A549 (cell line): ENCODE data around the gene OR4D9. TPM values are rescaled to one million over a fixed set of nuclear protein-coding genes. Genes with fewer than 3 reads are reported as not detected.

Source experiments
- ATAC-seq, 2 experiments: fragments of 200-7000 bp in 1 of 2; fragments of >200 bp in 1 of 2; cut with Nextera tagmentation in 1 of 2; cut with Tn5 transposase in 1 of 2; 3 replicates each; pipeline versions ENCODE4 v1.8.0 to v1.9.1; 2018 to 2020; ENCODE audit warnings: mild to moderate bottlenecking in 1 of 2, moderate library complexity in 1 of 2
- CTCF ChIA-PET: fragments of 300-600 bp; sonication (Branson Sonifier 250); formaldehyde crosslinking; extraction: SDS; loops from one replicate; lab custom pipeline; 2021; ENCODE audit warnings: antibody characterized with exemption, inconsistent platforms; lab: Yijun Ruan, JAX
- POLR2A ChIA-PET: fragments of 350-600 bp; formaldehyde crosslinking; extraction: SDS; loops from one replicate; lab custom pipeline; 2021; ENCODE audit warnings: antibody characterized with exemption, inconsistent platforms; lab: Yijun Ruan, JAX
- DNase-seq, 2 experiments: peaks; one replicate each; pipeline versions ENCODE4 v3.0.0 to v3.0.0-alpha.2; 2011 to 2016; ENCODE audit warnings: low read depth in 1 of 2, low spot score in 1 of 2
- FAIRE-seq: peaks from 2 replicates; lab custom pipeline; 2011; peaks lifted over from hg19 to GRCh38; lab: Jason Lieb, UNC
- H3K27ac ChIP-seq, 2 experiments: fragments of >200 bp; sonication (Bioruptor Twin); formaldehyde crosslinking; 3 replicates each; pipeline ENCODE4 v1.5.1; 2016 to 2017
- H3K4me1 ChIP-seq: fragments of >200 bp; sonication (Bioruptor Twin); formaldehyde crosslinking; 3 replicates; pipeline ENCODE4 v1.6.1; 2016
- H3K4me2 ChIP-seq: fragments of >200 bp; sonication (Bioruptor Twin); formaldehyde crosslinking; 3 replicates; pipeline ENCODE4 v1.6.1; 2016
- H3K4me3 ChIP-seq: fragments of >200 bp; sonication (Bioruptor Twin); formaldehyde crosslinking; 3 replicates; pipeline ENCODE4 v1.5.1; 2016
- H3K9me3 ChIP-seq: fragments of >200 bp; sonication (Bioruptor Twin); formaldehyde crosslinking; 3 replicates; pipeline ENCODE4 v1.6.1; 2016
- BHLHE40 ChIP-seq: IDR thresholded peaks from 2 replicates; pipeline ENCODE4 v1.6.1; 2012; ENCODE audit warnings: low read depth, low read length, inconsistent platforms
- CTCF ChIP-seq: fragments of >200 bp; sonication (Bioruptor Twin); formaldehyde crosslinking; IDR thresholded peaks from 3 replicates; pipeline ENCODE4 v1.5.1; 2016
- EHF ChIP-seq: fragments of 250-450 bp; sonication (Bioruptor Pico); IDR thresholded peaks from 2 replicates; pipeline ENCODE4 v1.5.0; 2020; ENCODE audit warnings: mild to moderate bottlenecking
- ELK1 ChIP-seq: fragments of 150-350 bp; IDR thresholded peaks from 2 replicates; pipeline ENCODE4 v1.6.1; 2014; ENCODE audit warnings: low read depth, mild to moderate bottlenecking, low read length
- ESRRA ChIP-seq: fragments of 150-350 bp; IDR thresholded peaks from 2 replicates; pipeline ENCODE4 v1.6.1; 2014; ENCODE audit warnings: mild to moderate bottlenecking, low read length, borderline replicate concordance
- FOSB ChIP-seq: fragments of 250-450 bp; sonication (Bioruptor Pico); IDR thresholded peaks from 2 replicates; pipeline ENCODE4 v1.5.0; 2020; ENCODE audit warnings: mild to moderate bottlenecking, moderate library complexity
- FOXS1 ChIP-seq: fragments of 250-450 bp; sonication (Bioruptor Pico); IDR thresholded peaks from 2 replicates; pipeline ENCODE4 v1.5.0; 2020; ENCODE audit warnings: mild to moderate bottlenecking, moderate library complexity
- GATA3 ChIP-seq: IDR thresholded peaks from 2 replicates; pipeline ENCODE4 v1.6.1; 2012; ENCODE audit warnings: borderline replicate concordance
- HES2 ChIP-seq: fragments of >200 bp; sonication (Bioruptor Twin); formaldehyde crosslinking; IDR thresholded peaks from 2 replicates; pipeline ENCODE4 v1.6.1; 2016
- HEYL ChIP-seq: fragments of 250-450 bp; sonication (Bioruptor Pico); IDR thresholded peaks from 2 replicates; pipeline ENCODE4 v1.8.0; 2021; ENCODE audit warnings: mild to moderate bottlenecking, moderate library complexity
- HMGXB4 ChIP-seq: fragments of 250-450 bp; sonication (Bioruptor Pico); IDR thresholded peaks from 2 replicates; pipeline ENCODE4 v1.5.0; 2021; ENCODE audit warnings: mild to moderate bottlenecking, moderate library complexity, borderline replicate concordance
- HOXB5 ChIP-seq: fragments of 250-450 bp; sonication (Bioruptor Pico); IDR thresholded peaks from 2 replicates; pipeline ENCODE4 v1.5.0; 2020; ENCODE audit warnings: mild to moderate bottlenecking, moderate library complexity
- MAX ChIP-seq: IDR thresholded peaks from 2 replicates; pipeline ENCODE4 v1.6.1; 2012
- NR3C1 ChIP-seq: fragments of >200 bp; sonication (Bioruptor Twin); formaldehyde crosslinking; IDR thresholded peaks from 3 replicates; pipeline ENCODE4 v1.6.1; 2017
- RAD21 ChIP-seq, 2 experiments: fragments of >200 bp in 1 of 2; sonication (Bioruptor Twin) in 1 of 2; formaldehyde crosslinking in 1 of 2; IDR thresholded peaks in 1 of 2; conservative IDR thresholded peaks in 1 of 2; 2 replicates in 1 of 2; 3 replicates in 1 of 2; pipeline ENCODE4 v1.6.1; 2012 to 2018; ENCODE audit warnings: inconsistent platforms in 1 of 2
- RCOR1 ChIP-seq: fragments of 150-350 bp; IDR thresholded peaks from 2 replicates; pipeline ENCODE4 v1.6.1; 2014; ENCODE audit warnings: antibody characterized with exemption, low read length, low read depth
- REST ChIP-seq: fragments of 200-600 bp; sonication (generic); IDR thresholded peaks from 2 replicates; pipeline ENCODE4 v1.6.1; 2016; ENCODE audit warnings: antibody characterized with exemption, mild to moderate bottlenecking, moderate library complexity
- RFX5 ChIP-seq: fragments of 450-650 bp; IDR thresholded peaks from 2 replicates; pipeline ENCODE4 v1.7.1; 2014; ENCODE audit warnings: antibody characterized with exemption, mild to moderate bottlenecking, moderate library complexity
- SMC3 ChIP-seq: fragments of >200 bp; sonication (Bioruptor Twin); formaldehyde crosslinking; IDR thresholded peaks from 3 replicates; pipeline ENCODE4 v1.6.1; 2018; ENCODE audit warnings: inconsistent platforms
- TP53 ChIP-seq: fragments of 250-450 bp; sonication (Bioruptor Pico); IDR thresholded peaks from 2 replicates; pipeline ENCODE4 v1.5.0; 2021; ENCODE audit warnings: mild to moderate bottlenecking, moderate library complexity
- ZNF302 ChIP-seq: fragments of 250-450 bp; sonication (Bioruptor Pico); IDR thresholded peaks from 2 replicates; pipeline ENCODE4 v1.9.0; 2021; ENCODE audit warnings: inconsistent platforms, mild to moderate bottlenecking, moderate library complexity
- WGBS: methylation state at CpG from one replicate; pipeline ENCODE4 v1.1.6; 2017; ENCODE audit errors: missing lambda C conversion rate; 5-methylcytosine and 5-hydroxymethylcytosine counted together
- polyA plus RNA-seq, 4 experiments: library from polyadenylated mRNA; depleted of rRNA in 3 of 4; stranded (reverse); fragments of >200 nt; fragmentation: RNase III in 1 of 4; extraction: RNeasy Plus Mini Kit Qiagen cat#74134 plus additional on column Dnase treatment in 1 of 4; gene quantifications; 2 replicates in 3 of 4; 3 replicates in 1 of 4; pipeline ENCODE4 v1.2.3, GENCODE V29; 2011 to 2017

The OR4D9 gene
- polyA plus RNA-seq, 2 of the 4 experiments (the other 2 are of a cell fraction) = not detected

GRCh38 chr11:59553323-59553722, 42.0 kb downstream of the OR4D9 start:
- WGBS = 92% methylated on average over 21 of the region's 21 CpGs
- Histone ChIP-seq H3K4me2 (no peak overlapping the region), H3K27ac (no peak overlapping the region), H3K4me3 (no peak overlapping the region), H3K9me3 (no peaks in the 10 kb centered on the region), H3K4me1 (peaks cover 23% of the 10 kb centered on the region)
- CTCF ChIA-PET = interaction anchor here (1.3 to 5.2 kb wide), 2 partner anchors 10 to 16 kb away, joined by 3 to 28 read pairs; no protein-coding TSS in a partner anchor
- FAIRE-seq (no peak), ATAC-seq (no peak), DNase-seq (no peak)
- TF ChIP-seq REST = no peak
- no peak for TF ChIP-seq SMC3
- TF ChIP-seq CTCF = no peak
- no peak for TF ChIP-seq ELK1
- TF ChIP-seq HES2 = no peak
- no peak for TF ChIP-seq HEYL (CRISPR knock-in tag)
- no peak for TF ChIP-seq RCOR1
- no peak for TF ChIP-seq ESRRA
- no peak for TF ChIP-seq TP53
- no peak for TF ChIP-seq RAD21 (conservative IDR thresholded peaks at IDR 0.05 in 1 of 2, IDR thresholded peaks at IDR 0.05 in 1 of 2)
- no peak for TF ChIP-seq FOSB (CRISPR knock-in tag)
- no peak for TF ChIP-seq GATA3
- TF ChIP-seq NR3C1 = no peak
- no peak for TF ChIP-seq MAX
- POLR2A ChIA-PET = no interaction called here

- peaks cover 14% of the 10 kb centered on the region for H3K4me1 ChIP-seq
- POLR2A ChIA-PET = interaction anchor here (1.1 to 2.9 kb wide), 2 partner anchors 10 to 113 kb away, joined by 5 to 15 read pairs; partner anchors contain the start of gene PATL1
- CTCF ChIA-PET = interaction anchor here (2.7 kb wide), 1 partner anchor 18 kb away, joined by 15 read pairs; no protein-coding TSS in a partner anchor
- ATAC-seq = no peak
- no peak for TF ChIP-seq RFX5
- TF ChIP-seq HMGXB4 = no peak
- no peak for TF ChIP-seq BHLHE40
- no peak for TF ChIP-seq FOXS1
- TF ChIP-seq ZNF302 = no peak
- TF ChIP-seq FOSB (CRISPR knock-in tag) = no peak
- no peak for TF ChIP-seq RAD21 (conservative IDR thresholded peaks at IDR 0.05 in 1 of 2, IDR thresholded peaks at IDR 0.05 in 1 of 2)
- TF ChIP-seq HOXB5 (CRISPR knock-in tag) = no peak
- no peak for TF ChIP-seq EHF (CRISPR knock-in tag)
- TF ChIP-seq, all 56 proteins: peak for 0
- no peaks in the 10 kb centered on the region for H3K9me3 ChIP-seq
- 31% methylated on average over 17 of the region's 17 CpGs for WGBS
- DNase-seq = no peak
- H3K4me3 ChIP-seq = peak overlapping the region; percentile 58
- FAIRE-seq = no peak
- H3K4me2 ChIP-seq = peak overlapping the region; percentile 90
- H3K27ac ChIP-seq = peak overlapping the region; percentile 83 to 91
Measured at GRCh38 chr11:59555601-59556114, 44.3 kb downstream of the OR4D9 start.
